Measurements from ENCODE around the gene FAF2. TPM values are rescaled to one million over a fixed set of nuclear protein-coding genes. Genes with fewer than 3 reads are reported as not detected.

Gene FAF2
- total RNA-seq, 1 experiment from 2014 or later: 32.9 TPM

DNA sequence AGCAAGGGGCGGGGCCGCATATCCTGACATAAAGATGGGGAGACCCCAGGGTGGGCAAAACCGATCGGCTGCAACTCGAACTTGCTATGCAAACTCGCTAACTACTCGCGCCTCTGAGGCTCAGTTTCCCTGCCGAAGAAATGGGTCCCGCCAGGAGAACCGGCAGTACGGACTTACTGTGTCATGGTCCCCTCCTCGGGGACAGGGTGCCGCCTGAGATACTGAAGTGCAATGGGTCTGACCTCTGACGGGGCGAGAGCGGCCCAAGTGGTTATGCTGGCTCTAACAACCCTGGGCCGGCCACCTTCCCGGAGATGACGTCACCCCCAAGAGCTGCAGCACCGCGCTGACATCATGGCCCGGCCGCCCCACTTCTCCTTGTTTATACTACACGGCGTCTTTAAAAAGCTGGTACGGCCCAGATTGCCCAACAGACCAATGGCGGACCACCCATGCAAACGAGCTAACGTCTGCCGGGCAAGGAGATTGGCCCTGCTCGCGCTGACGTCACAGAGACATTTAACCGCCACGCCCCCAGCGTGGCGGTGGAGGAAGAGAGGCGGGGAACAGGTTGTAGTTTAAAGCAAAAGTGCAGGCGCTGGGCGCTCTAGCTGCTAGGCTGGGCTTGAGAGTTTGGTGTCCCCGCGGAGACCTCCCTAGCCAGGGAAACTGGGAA is 89.5 kb downstream of the FAF2 start:
- peak; percentile 97 for DNase-seq (ENCODE audit: low spot score)
- Mint-ChIP-seq H3K4me1 (peaks cover 71% of the 10 kb centered on the region), H3K9me3 (no peaks in the 10 kb centered on the region)
- TF ChIP-seq FOXP1 (CRISPR knock-in tag; IDR thresholded peaks at IDR 0.05; ENCODE audit: borderline replicate concordance) (no peak), NFATC4 (CRISPR knock-in tag; IDR thresholded peaks at IDR 0.05) (no peak), SP1 (CRISPR knock-in tag; conservative IDR thresholded peaks at IDR 0.05) (peak; percentile 85; the same call in 1 of the 2 replicates), GABPB1 (CRISPR knock-in tag; IDR thresholded peaks at IDR 0.05) (peak; percentile 52; the same call in 1 of the 2 replicates), HMGA2 (CRISPR knock-in tag; IDR thresholded peaks at IDR 0.05) (no peak), EMX1 (CRISPR knock-in tag; IDR thresholded peaks at IDR 0.05) (no peak), SMAD3 (CRISPR knock-in tag; IDR thresholded peaks at IDR 0.05; ENCODE audit: borderline replicate concordance) (no peak), SOX15 (CRISPR knock-in tag; IDR thresholded peaks at IDR 0.05) (no peak), ESRRA (CRISPR knock-in tag; IDR thresholded peaks at IDR 0.05; ENCODE audit: borderline replicate concordance) (no peak; the same call in 1 of the 2 replicates), FOXJ3 (CRISPR knock-in tag; IDR thresholded peaks at IDR 0.05; ENCODE audit: borderline replicate concordance) (no peak), ZNF232 (CRISPR knock-in tag; IDR thresholded peaks at IDR 0.05) (no peak), ZNF219 (CRISPR knock-in tag; IDR thresholded peaks at IDR 0.05; ENCODE audit: borderline replicate concordance) (no peak), ZNF138 (CRISPR knock-in tag; conservative IDR thresholded peaks at IDR 0.05) (no peak)
- TF ChIP-seq, protein P1, sequence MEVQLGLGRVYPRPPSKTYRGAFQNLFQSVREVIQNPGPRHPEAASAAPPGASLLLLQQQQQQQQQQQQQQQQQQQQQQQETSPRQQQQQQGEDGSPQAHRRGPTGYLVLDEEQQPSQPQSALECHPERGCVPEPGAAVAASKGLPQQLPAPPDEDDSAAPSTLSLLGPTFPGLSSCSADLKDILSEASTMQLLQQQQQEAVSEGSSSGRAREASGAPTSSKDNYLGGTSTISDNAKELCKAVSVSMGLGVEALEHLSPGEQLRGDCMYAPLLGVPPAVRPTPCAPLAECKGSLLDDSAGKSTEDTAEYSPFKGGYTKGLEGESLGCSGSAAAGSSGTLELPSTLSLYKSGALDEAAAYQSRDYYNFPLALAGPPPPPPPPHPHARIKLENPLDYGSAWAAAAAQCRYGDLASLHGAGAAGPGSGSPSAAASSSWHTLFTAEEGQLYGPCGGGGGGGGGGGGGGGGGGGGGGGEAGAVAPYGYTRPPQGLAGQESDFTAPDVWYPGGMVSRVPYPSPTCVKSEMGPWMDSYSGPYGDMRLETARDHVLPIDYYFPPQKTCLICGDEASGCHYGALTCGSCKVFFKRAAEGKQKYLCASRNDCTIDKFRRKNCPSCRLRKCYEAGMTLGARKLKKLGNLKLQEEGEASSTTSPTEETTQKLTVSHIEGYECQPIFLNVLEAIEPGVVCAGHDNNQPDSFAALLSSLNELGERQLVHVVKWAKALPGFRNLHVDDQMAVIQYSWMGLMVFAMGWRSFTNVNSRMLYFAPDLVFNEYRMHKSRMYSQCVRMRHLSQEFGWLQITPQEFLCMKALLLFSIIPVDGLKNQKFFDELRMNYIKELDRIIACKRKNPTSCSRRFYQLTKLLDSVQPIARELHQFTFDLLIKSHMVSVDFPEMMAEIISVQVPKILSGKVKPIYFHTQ (CRISPR knock-in tag; IDR thresholded peaks at IDR 0.05): no peak
- TF ChIP-seq, protein P2, sequence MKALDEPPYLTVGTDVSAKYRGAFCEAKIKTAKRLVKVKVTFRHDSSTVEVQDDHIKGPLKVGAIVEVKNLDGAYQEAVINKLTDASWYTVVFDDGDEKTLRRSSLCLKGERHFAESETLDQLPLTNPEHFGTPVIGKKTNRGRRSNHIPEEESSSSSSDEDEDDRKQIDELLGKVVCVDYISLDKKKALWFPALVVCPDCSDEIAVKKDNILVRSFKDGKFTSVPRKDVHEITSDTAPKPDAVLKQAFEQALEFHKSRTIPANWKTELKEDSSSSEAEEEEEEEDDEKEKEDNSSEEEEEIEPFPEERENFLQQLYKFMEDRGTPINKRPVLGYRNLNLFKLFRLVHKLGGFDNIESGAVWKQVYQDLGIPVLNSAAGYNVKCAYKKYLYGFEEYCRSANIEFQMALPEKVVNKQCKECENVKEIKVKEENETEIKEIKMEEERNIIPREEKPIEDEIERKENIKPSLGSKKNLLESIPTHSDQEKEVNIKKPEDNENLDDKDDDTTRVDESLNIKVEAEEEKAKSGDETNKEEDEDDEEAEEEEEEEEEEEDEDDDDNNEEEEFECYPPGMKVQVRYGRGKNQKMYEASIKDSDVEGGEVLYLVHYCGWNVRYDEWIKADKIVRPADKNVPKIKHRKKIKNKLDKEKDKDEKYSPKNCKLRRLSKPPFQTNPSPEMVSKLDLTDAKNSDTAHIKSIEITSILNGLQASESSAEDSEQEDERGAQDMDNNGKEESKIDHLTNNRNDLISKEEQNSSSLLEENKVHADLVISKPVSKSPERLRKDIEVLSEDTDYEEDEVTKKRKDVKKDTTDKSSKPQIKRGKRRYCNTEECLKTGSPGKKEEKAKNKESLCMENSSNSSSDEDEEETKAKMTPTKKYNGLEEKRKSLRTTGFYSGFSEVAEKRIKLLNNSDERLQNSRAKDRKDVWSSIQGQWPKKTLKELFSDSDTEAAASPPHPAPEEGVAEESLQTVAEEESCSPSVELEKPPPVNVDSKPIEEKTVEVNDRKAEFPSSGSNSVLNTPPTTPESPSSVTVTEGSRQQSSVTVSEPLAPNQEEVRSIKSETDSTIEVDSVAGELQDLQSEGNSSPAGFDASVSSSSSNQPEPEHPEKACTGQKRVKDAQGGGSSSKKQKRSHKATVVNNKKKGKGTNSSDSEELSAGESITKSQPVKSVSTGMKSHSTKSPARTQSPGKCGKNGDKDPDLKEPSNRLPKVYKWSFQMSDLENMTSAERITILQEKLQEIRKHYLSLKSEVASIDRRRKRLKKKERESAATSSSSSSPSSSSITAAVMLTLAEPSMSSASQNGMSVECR (CRISPR knock-in tag; IDR thresholded peaks at IDR 0.05; ENCODE audit: borderline replicate concordance): no peak
- TF ChIP-seq, protein P3, sequence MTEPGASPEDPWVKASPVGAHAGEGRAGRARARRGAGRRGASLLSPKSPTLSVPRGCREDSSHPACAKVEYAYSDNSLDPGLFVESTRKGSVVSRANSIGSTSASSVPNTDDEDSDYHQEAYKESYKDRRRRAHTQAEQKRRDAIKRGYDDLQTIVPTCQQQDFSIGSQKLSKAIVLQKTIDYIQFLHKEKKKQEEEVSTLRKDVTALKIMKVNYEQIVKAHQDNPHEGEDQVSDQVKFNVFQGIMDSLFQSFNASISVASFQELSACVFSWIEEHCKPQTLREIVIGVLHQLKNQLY (CRISPR knock-in tag; IDR thresholded peaks at IDR 0.05): no peak
- TF ChIP-seq, protein P4, sequence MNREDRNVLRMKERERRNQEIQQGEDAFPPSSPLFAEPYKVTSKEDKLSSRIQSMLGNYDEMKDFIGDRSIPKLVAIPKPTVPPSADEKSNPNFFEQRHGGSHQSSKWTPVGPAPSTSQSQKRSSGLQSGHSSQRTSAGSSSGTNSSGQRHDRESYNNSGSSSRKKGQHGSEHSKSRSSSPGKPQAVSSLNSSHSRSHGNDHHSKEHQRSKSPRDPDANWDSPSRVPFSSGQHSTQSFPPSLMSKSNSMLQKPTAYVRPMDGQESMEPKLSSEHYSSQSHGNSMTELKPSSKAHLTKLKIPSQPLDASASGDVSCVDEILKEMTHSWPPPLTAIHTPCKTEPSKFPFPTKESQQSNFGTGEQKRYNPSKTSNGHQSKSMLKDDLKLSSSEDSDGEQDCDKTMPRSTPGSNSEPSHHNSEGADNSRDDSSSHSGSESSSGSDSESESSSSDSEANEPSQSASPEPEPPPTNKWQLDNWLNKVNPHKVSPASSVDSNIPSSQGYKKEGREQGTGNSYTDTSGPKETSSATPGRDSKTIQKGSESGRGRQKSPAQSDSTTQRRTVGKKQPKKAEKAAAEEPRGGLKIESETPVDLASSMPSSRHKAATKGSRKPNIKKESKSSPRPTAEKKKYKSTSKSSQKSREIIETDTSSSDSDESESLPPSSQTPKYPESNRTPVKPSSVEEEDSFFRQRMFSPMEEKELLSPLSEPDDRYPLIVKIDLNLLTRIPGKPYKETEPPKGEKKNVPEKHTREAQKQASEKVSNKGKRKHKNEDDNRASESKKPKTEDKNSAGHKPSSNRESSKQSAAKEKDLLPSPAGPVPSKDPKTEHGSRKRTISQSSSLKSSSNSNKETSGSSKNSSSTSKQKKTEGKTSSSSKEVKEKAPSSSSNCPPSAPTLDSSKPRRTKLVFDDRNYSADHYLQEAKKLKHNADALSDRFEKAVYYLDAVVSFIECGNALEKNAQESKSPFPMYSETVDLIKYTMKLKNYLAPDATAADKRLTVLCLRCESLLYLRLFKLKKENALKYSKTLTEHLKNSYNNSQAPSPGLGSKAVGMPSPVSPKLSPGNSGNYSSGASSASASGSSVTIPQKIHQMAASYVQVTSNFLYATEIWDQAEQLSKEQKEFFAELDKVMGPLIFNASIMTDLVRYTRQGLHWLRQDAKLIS (CRISPR knock-in tag; IDR thresholded peaks at IDR 0.05; ENCODE audit: borderline replicate concordance): no peak
- TF ChIP-seq, protein P5, sequence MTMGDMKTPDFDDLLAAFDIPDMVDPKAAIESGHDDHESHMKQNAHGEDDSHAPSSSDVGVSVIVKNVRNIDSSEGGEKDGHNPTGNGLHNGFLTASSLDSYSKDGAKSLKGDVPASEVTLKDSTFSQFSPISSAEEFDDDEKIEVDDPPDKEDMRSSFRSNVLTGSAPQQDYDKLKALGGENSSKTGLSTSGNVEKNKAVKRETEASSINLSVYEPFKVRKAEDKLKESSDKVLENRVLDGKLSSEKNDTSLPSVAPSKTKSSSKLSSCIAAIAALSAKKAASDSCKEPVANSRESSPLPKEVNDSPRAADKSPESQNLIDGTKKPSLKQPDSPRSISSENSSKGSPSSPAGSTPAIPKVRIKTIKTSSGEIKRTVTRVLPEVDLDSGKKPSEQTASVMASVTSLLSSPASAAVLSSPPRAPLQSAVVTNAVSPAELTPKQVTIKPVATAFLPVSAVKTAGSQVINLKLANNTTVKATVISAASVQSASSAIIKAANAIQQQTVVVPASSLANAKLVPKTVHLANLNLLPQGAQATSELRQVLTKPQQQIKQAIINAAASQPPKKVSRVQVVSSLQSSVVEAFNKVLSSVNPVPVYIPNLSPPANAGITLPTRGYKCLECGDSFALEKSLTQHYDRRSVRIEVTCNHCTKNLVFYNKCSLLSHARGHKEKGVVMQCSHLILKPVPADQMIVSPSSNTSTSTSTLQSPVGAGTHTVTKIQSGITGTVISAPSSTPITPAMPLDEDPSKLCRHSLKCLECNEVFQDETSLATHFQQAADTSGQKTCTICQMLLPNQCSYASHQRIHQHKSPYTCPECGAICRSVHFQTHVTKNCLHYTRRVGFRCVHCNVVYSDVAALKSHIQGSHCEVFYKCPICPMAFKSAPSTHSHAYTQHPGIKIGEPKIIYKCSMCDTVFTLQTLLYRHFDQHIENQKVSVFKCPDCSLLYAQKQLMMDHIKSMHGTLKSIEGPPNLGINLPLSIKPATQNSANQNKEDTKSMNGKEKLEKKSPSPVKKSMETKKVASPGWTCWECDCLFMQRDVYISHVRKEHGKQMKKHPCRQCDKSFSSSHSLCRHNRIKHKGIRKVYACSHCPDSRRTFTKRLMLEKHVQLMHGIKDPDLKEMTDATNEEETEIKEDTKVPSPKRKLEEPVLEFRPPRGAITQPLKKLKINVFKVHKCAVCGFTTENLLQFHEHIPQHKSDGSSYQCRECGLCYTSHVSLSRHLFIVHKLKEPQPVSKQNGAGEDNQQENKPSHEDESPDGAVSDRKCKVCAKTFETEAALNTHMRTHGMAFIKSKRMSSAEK (CRISPR knock-in tag; IDR thresholded peaks at IDR 0.05; ENCODE audit: borderline replicate concordance): no peak
- TF ChIP-seq, protein P6, sequence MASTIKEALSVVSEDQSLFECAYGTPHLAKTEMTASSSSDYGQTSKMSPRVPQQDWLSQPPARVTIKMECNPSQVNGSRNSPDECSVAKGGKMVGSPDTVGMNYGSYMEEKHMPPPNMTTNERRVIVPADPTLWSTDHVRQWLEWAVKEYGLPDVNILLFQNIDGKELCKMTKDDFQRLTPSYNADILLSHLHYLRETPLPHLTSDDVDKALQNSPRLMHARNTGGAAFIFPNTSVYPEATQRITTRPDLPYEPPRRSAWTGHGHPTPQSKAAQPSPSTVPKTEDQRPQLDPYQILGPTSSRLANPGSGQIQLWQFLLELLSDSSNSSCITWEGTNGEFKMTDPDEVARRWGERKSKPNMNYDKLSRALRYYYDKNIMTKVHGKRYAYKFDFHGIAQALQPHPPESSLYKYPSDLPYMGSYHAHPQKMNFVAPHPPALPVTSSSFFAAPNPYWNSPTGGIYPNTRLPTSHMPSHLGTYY (CRISPR knock-in tag; IDR thresholded peaks at IDR 0.05): no peak

More for the DNA sequence above, 89.5 kb downstream of the FAF2 start:
- H3K27me3 Mint-ChIP-seq (ENCODE audit: low read depth): no peaks in the 10 kb centered on the region
- H3K4me3 Mint-ChIP-seq: peak overlapping the region; percentile 94
- peak; percentile 75 for ATAC-seq
- CTCF ChIA-PET: interaction anchor here (0.6 to 2.4 kb wide), 20 partner anchors 9 to 920 kb away, joined by 3 to 26 read pairs (median 5); partner anchors contain the start of genes CLTB, EIF4E1B, FAF2 and HIGD2A
- peaks cover 16% of the 10 kb centered on the region for H3K36me3 Mint-ChIP-seq
- POLR2A ChIA-PET: interaction anchor here (0.5 to 3.4 kb wide), 15 partner anchors 8 to 979 kb away, joined by 3 to 30 read pairs (median 3); partner anchors contain the start of genes EIF4E1B, FAF2 and SNCB
- peak overlapping the region; percentile 100 for H3K27ac Mint-ChIP-seq
